Measurements from ENCODE around the gene CDK10.

DNA sequence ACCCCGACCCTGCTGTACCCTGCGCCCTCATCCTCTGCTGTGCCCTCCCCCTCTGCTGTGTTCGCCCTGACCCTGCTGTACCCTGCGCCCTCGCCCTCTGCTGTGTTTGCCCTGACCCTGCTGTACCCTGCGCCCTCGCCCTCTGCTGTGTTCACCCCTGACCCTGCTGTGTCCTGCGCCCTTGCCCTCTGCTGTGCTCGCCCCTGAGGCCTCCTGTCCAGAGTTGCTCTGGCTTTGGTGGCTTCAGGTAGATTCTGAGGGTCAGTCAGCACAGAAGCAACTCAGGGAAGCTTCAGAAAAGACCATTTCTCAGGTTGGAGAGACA lies 46.4 kb downstream of the CDK10 start:
- TF ChIP-seq, protein P1, sequence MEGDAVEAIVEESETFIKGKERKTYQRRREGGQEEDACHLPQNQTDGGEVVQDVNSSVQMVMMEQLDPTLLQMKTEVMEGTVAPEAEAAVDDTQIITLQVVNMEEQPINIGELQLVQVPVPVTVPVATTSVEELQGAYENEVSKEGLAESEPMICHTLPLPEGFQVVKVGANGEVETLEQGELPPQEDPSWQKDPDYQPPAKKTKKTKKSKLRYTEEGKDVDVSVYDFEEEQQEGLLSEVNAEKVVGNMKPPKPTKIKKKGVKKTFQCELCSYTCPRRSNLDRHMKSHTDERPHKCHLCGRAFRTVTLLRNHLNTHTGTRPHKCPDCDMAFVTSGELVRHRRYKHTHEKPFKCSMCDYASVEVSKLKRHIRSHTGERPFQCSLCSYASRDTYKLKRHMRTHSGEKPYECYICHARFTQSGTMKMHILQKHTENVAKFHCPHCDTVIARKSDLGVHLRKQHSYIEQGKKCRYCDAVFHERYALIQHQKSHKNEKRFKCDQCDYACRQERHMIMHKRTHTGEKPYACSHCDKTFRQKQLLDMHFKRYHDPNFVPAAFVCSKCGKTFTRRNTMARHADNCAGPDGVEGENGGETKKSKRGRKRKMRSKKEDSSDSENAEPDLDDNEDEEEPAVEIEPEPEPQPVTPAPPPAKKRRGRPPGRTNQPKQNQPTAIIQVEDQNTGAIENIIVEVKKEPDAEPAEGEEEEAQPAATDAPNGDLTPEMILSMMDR (conservative IDR thresholded peaks at IDR 0.05; ENCODE audit: low read depth, low read length): no peak
- no peak for TF ChIP-seq EZH2 (IDR thresholded peaks at IDR 0.05; ENCODE audit: borderline replicate concordance, low read depth, low read length, poor library complexity, severe bottlenecking)

Measured in A673 (cell line).